IMR-90 (cell line): Measurements from ENCODE around the gene LRRC8C. TPM values are rescaled to one million over a fixed set of nuclear protein-coding genes. Genes with fewer than 3 reads are reported as not detected.

ENCODE experiments used
- ATAC-seq: fragments of 200-7000 bp; cut with Tn5 transposase; 2 replicates; pipeline ENCODE4 v1.9.1; 2020; ENCODE audit warnings: low read depth, mild to moderate bottlenecking, moderate library complexity
- BruUV-seq: library from RNA; stranded (reverse); fragments of 400-500 nt; replicated peaks from 2 replicates; lab custom pipeline; 2021; lab: Mats Ljungman, UMichigan
- CTCF ChIA-PET: fragments of 300-600 bp; formaldehyde crosslinking; extraction: SDS; loops from one replicate; lab custom pipeline; 2021; ENCODE audit warnings: antibody characterized with exemption; lab: Yijun Ruan, JAX
- POLR2A ChIA-PET: fragments of 300-600 bp; sonication (Branson Sonifier 250); formaldehyde crosslinking; loops from one replicate; lab custom pipeline; 2022; ENCODE audit warnings: antibody characterized with exemption; ENCODE audit not compliant: unreplicated experiment; lab: Charles Lee
- DNase-seq: peaks from one replicate; pipeline ENCODE4 v3.0.0; 2013
- H2AFZ ChIP-seq: replicated peaks from 2 replicates; pipeline ENCODE3; 2013; ENCODE audit warnings: low read length, mild to moderate bottlenecking; ENCODE audit not compliant: poor library complexity
- H2AK5ac ChIP-seq: 2 replicates; pipeline ENCODE4 v1.6.1; 2013; ENCODE audit warnings: low read depth, low read length, inconsistent platforms
- H2AK9ac ChIP-seq: replicated peaks from 2 replicates; pipeline ENCODE3; 2013; ENCODE audit warnings: mild to moderate bottlenecking, low read depth, low read length, moderate library complexity; ENCODE audit not compliant: poor library complexity
- H2BK120ac ChIP-seq: 2 replicates; pipeline ENCODE4 v1.6.1; 2013; ENCODE audit warnings: low read depth, low read length, inconsistent platforms
- H2BK15ac ChIP-seq: 3 replicates; pipeline ENCODE4 v1.6.1; 2013; ENCODE audit warnings: low read depth, low read length, inconsistent platforms
- H2BK20ac ChIP-seq: 2 replicates; pipeline ENCODE4 v1.6.1; 2013; ENCODE audit warnings: low read depth, mild to moderate bottlenecking, inconsistent platforms, low read length, moderate library complexity
- H2BK5ac ChIP-seq: 2 replicates; pipeline ENCODE4 v1.6.1; 2013; ENCODE audit warnings: mild to moderate bottlenecking, low read depth, low read length, inconsistent platforms; ENCODE audit not compliant: poor library complexity, severe bottlenecking
- H3K14ac ChIP-seq: replicated peaks from 2 replicates; pipeline ENCODE4 v1.6.1; 2013; ENCODE audit warnings: low read depth, low read length, inconsistent platforms
- H3K18ac ChIP-seq: 2 replicates; pipeline ENCODE4 v1.6.1; 2013; ENCODE audit warnings: low read depth, low read length, control low read depth
- H3K23ac ChIP-seq: 2 replicates; pipeline ENCODE4 v1.6.1; 2013; ENCODE audit warnings: low read depth, low read length, inconsistent platforms
- H3K27ac ChIP-seq: 2 replicates; pipeline ENCODE4 v1.5.1; 2013; ENCODE audit warnings: mild to moderate bottlenecking, control low read depth, low read length; ENCODE audit not compliant: insufficient read depth
- H3K27me3 ChIP-seq: 2 replicates; pipeline ENCODE4 v1.6.1; 2013; ENCODE audit warnings: low read length; ENCODE audit not compliant: control insufficient read depth, insufficient read depth
- H3K36me3 ChIP-seq: 2 replicates; pipeline ENCODE4 v1.6.1; 2013; ENCODE audit warnings: low read length, mixed read lengths; ENCODE audit not compliant: control insufficient read depth, insufficient read depth
- H3K4ac ChIP-seq: 2 replicates; pipeline ENCODE4 v1.6.1; 2013; ENCODE audit warnings: low read depth, low read length, inconsistent platforms
- H3K4me1 ChIP-seq: 2 replicates; pipeline ENCODE4 v1.6.1; 2013; ENCODE audit warnings: low read length, mixed read lengths; ENCODE audit not compliant: control insufficient read depth, insufficient read depth
- H3K4me2 ChIP-seq: 2 replicates; pipeline ENCODE4 v1.6.1; 2013; ENCODE audit warnings: low read depth, mild to moderate bottlenecking, control low read depth, low read length, moderate library complexity
- H3K4me3 ChIP-seq: 2 replicates; pipeline ENCODE4 v1.5.1; 2013; ENCODE audit warnings: low read depth, mild to moderate bottlenecking, control low read depth, low read length, moderate library complexity; ENCODE audit not compliant: insufficient read depth
- H3K56ac ChIP-seq: 2 replicates; pipeline ENCODE4 v1.6.1; 2013; ENCODE audit warnings: low read length, inconsistent platforms; ENCODE audit not compliant: insufficient read depth; ENCODE audit errors: extremely low read depth
- H3K79me1 ChIP-seq, 2 experiments: 2 replicates each; pipeline ENCODE4 v1.6.1; 2013; ENCODE audit warnings: low read length in 2 of 2, inconsistent platforms in 1 of 2, low read depth in 1 of 2
- H3K9ac ChIP-seq: 2 replicates; pipeline ENCODE4 v1.6.1; 2013; ENCODE audit warnings: low read depth, low read length, control low read depth
- H3K9me1 ChIP-seq: 2 replicates; pipeline ENCODE4 v1.6.1; 2013; ENCODE audit warnings: low read length, inconsistent platforms; ENCODE audit not compliant: insufficient read depth
- H3K9me3 ChIP-seq: 2 replicates; pipeline ENCODE4 v1.6.1; 2013; ENCODE audit warnings: low read length; ENCODE audit not compliant: control insufficient read depth, insufficient read depth
- H4K20me1 ChIP-seq: 2 replicates; pipeline ENCODE4 v1.6.1; 2013; ENCODE audit warnings: low read length, inconsistent platforms; ENCODE audit not compliant: insufficient read depth
- H4K5ac ChIP-seq: 2 replicates; pipeline ENCODE4 v1.6.1; 2013; ENCODE audit warnings: mild to moderate bottlenecking, low read depth, low read length, control low read depth
- H4K8ac ChIP-seq, 2 experiments: 2 replicates each; pipeline ENCODE4 v1.6.1; 2013; ENCODE audit warnings: low read depth in 2 of 2, low read length in 2 of 2, control low read depth in 1 of 2, inconsistent platforms in 1 of 2
- H4K91ac ChIP-seq: 2 replicates; pipeline ENCODE4 v1.6.1; 2013; ENCODE audit warnings: low read depth, low read length, inconsistent platforms; ENCODE audit not compliant: insufficient read depth
- BHLHE40 ChIP-seq: fragments of 150-350 bp; IDR thresholded peaks from 2 replicates; pipeline ENCODE4 v1.6.1; 2016; ENCODE audit warnings: mild to moderate bottlenecking, low read depth, low read length
- CEBPB ChIP-seq: IDR thresholded peaks from 2 replicates; pipeline ENCODE4 v1.6.1; 2012; ENCODE audit warnings: low read depth, low read length, improper control_type of control experiment
- FOS ChIP-seq: fragments of 150-350 bp; IDR thresholded peaks from 2 replicates; pipeline ENCODE4 v1.6.1; 2016; ENCODE audit warnings: low read depth, low read length
- MAZ ChIP-seq: IDR thresholded peaks from 2 replicates; pipeline ENCODE4 v1.6.1; 2012; ENCODE audit warnings: low read depth, mild to moderate bottlenecking, low read length, improper control_type of control experiment, moderate library complexity, borderline replicate concordance
- USF2 ChIP-seq: fragments of 150-350 bp; IDR thresholded peaks from 2 replicates; pipeline ENCODE4 v1.6.1; 2017; ENCODE audit warnings: mild to moderate bottlenecking, antibody characterized with exemption, low read length, low read depth
- WGBS, 2 experiments: methylation state at CpG; one replicate each; pipeline versions ENCODE4 v1.1.5 to v1.1.7; 2013; ENCODE audit warnings: missing lambda C conversion rate in 2 of 2; ENCODE audit not compliant: insufficient read length in 1 of 2; ENCODE audit errors: extremely low coverage in 2 of 2; 5-methylcytosine and 5-hydroxymethylcytosine counted together
- dilution Hi-C: fragments of 300-500 bp; cut with HindIII; formaldehyde crosslinking; loops from one replicate; pipeline ENCODE4 v1.14.3; 2018; ENCODE audit warnings: low sequenced_read_pairs; ENCODE audit not compliant: unreplicated experiment
- in situ Hi-C: fragments of 300-500 bp; cut with MboI; formaldehyde crosslinking; loops from 3 replicates; pipeline ENCODE4 v1.14.3; 2019; ENCODE audit warnings: low sequenced_read_pairs, inconsistent platforms, mixed read lengths
- intact Hi-C: fragments of 100-400 bp; cut with micrococcal nuclease; formaldehyde crosslinking; loops from 2 replicates; pipeline ENCODE4 v1.10.0; 2022
- polyA plus RNA-seq, 3 experiments: library from polyadenylated mRNA; depleted of rRNA; stranded (reverse); fragments of >200 nt; gene quantifications; 2 replicates each; pipeline ENCODE4 v1.2.3, GENCODE V29; 2012; ENCODE audit warnings: low replicate concordance in 1 of 3
- total RNA-seq: library from RNA; depleted of rRNA; stranded (reverse); fragments of >200 nt; gene quantifications from 2 replicates; pipeline ENCODE4 v1.2.3, GENCODE V29; 2012

The LRRC8C gene
- total and polyA plus RNA-seq, 2 of the 4 experiments (the other 2 are of a cell fraction) = 6.5 to 12.9 TPM

GRCh38 chr1:89641781-89642180 is 8.9 kb downstream of the LRRC8C start:
- Histone ChIP-seq H3K27me3 (no peaks in the 10 kb centered on the region), H3K79me1 (peaks cover 16 to 41% of the 10 kb centered on the region in 2 experiments), H3K9me1 (peaks cover 3% of the 10 kb centered on the region; the same call in 1 of the 2 replicates), H4K20me1 (no peaks in the 10 kb centered on the region; the same call in 1 of the 2 replicates), H3K23ac (no peak overlapping the region), H3K56ac (no peak overlapping the region), H2BK20ac (no peak overlapping the region), H3K14ac (no peak overlapping the region), H2AK9ac (no peak overlapping the region), H3K4me3 (no peak overlapping the region), H3K4ac (no peak overlapping the region), H3K9ac (no peak overlapping the region), H4K8ac (no peak overlapping the region; a peak in 1 of 4 replicates), H2AFZ (no peak overlapping the region), H3K4me1 (peaks cover 2% of the 10 kb centered on the region; the same call in 1 of the 2 replicates), H4K91ac (no peak overlapping the region), H2AK5ac (no peak overlapping the region), H3K27ac (no peak overlapping the region), H2BK120ac (no peak overlapping the region), H3K9me3 (no peaks in the 10 kb centered on the region), H2BK15ac (no peak overlapping the region), H3K36me3 (no peaks in the 10 kb centered on the region), H4K5ac (peak overlapping the region; percentile 8; the same call in 1 of the 2 replicates), H3K4me2 (no peak overlapping the region), H2BK5ac (no peak overlapping the region), H3K18ac (no peak overlapping the region)
- dilution Hi-C loops = no loop called here
- TF ChIP-seq USF2 = no peak
- TF ChIP-seq FOS = no peak
- TF ChIP-seq MAZ = no peak
- TF ChIP-seq BHLHE40 = no peak
- TF ChIP-seq CEBPB = peak; percentile 88
- ChIA-PET POLR2A (no interaction called here), CTCF (interaction anchor here (1.5 kb wide), 1 partner anchor 121 kb away, joined by 7 read pairs; no protein-coding TSS in a partner anchor)
- DNase-seq = no peak
- no TSS peak for BruUV-seq
- WGBS, 2 experiments = no CpG with 5 or more reads among the region's 4 CpGs
- intact Hi-C loops = loop anchor here (10.0 kb wide), 1 partner anchor 1887 kb away; no protein-coding TSS in a partner anchor
- in situ Hi-C loops = no loop called here
- no peak for ATAC-seq
